KG1 (cell line): Measurements from ENCODE around the gene G2E3.
"Not testable (repeated sequence)": the region's sequence is repeated elsewhere in the genome, so short reads cannot be mapped to it uniquely, and the experiment has no call there.

Experiments
- DNase-seq: peaks from one replicate; lab custom pipeline; 2025; lab: John Stamatoyannopoulos, UW

Gene G2E3

GRCh38 chr14:30604696-30605095, 45.7 kb downstream of the G2E3 start:
- DNase-seq = not testable (repeated sequence)

GRCh38 chr14:30607156-30607780, 48.3 kb downstream of the G2E3 start:
- DNase-seq = no peak

GRCh38 chr14:30608533-30609006, 49.6 kb downstream of the G2E3 start:
- DNase-seq = no peak

- DNase-seq = no peak
Measured at GRCh38 chr14:30610787-30611343, 51.9 kb downstream of the G2E3 start.

- DNase-seq = no peak
Measured at GRCh38 chr14:30614155-30614554, 55.2 kb downstream of the G2E3 start.

- DNase-seq = no peak
Measured at GRCh38 chr14:30620178-30620577, 61.2 kb downstream of the G2E3 start.

- DNase-seq = no peak
Measured at GRCh38 chr14:30621354-30621939, 62.5 kb downstream of the G2E3 start.

GRCh38 chr14:30621940-30622830, 63.2 kb downstream of the G2E3 start, which contains the start of gene SCFD1:
SCFD1 (plus strand) TSS chr14:30622319; CDS start chr14:30622339, 20 bp downstream.
- DNase-seq = peak; percentile 96

GRCh38 chr14:30623412-30624131, 64.6 kb downstream of the G2E3 start:
- no peak for DNase-seq

- DNase-seq = no peak
Measured at GRCh38 chr14:30624132-30624423, 65.1 kb downstream of the G2E3 start.

GRCh38 chr14:30625533-30625932, 66.6 kb downstream of the G2E3 start:
- DNase-seq = no peak

- DNase-seq = not testable (repeated sequence)
Measured at GRCh38 chr14:30629432-30629831, 70.5 kb downstream of the G2E3 start.

GRCh38 chr14:30630248-30630647, 71.3 kb downstream of the G2E3 start:
- no peak for DNase-seq

GRCh38 chr14:30632730-30633129, 73.8 kb downstream of the G2E3 start:
- DNase-seq = no peak

- no peak for DNase-seq
Measured at GRCh38 chr14:30638926-30639325, 80.0 kb downstream of the G2E3 start.

GRCh38 chr14:30641207-30641606, 82.2 kb downstream of the G2E3 start:
- no peak for DNase-seq

- not testable (repeated sequence) for DNase-seq
Measured at GRCh38 chr14:30644462-30644861, 85.5 kb downstream of the G2E3 start.

- DNase-seq = no peak
Measured at GRCh38 chr14:30645600-30645999, 86.6 kb downstream of the G2E3 start.

GRCh38 chr14:30648471-30648870, 89.5 kb downstream of the G2E3 start:
- DNase-seq = no peak

- DNase-seq = no peak
Measured at GRCh38 chr14:30651937-30652336, 93.0 kb downstream of the G2E3 start.

GRCh38 chr14:30655124-30655523, 96.2 kb downstream of the G2E3 start:
- DNase-seq = no peak

- no peak for DNase-seq
Measured at GRCh38 chr14:30655658-30656057, 96.7 kb downstream of the G2E3 start.
